ENCODE results near the gene ASXL2.
"Not testable (repeated sequence)": the region's sequence is repeated elsewhere in the genome, so short reads cannot be mapped to it uniquely, and the experiment has no call there.

ASXL2 gene

GRCh38 chr2:25725877-25726276, 152.4 kb downstream of the ASXL2 start:
- DNase-seq, result no peak

GRCh38 chr2:25724756-25725155, 153.5 kb downstream of the ASXL2 start:
- no peak for DNase-seq

DNA sequence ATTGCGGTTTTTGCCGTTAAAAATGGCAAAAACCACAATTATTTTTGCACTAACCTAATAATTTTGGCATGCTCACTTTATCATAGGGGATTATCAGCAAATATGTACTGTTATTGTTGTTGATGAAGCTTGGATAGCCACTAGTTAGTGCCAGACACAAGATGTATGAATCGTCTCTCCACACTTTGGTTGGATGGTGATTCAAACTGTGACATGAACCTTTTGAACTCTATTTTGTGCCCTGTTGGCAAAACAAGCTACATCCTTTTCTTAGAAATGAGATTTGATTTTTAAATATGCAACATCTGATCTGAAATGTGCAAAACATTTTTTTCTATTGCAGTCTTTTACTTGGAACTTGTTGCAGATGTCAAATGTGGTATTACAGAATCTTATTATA, 156.1 kb downstream of the ASXL2 start:
- no peak for DNase-seq

- no peak for DNase-seq
Measured at GRCh38 chr2:25720575-25720974, 157.7 kb downstream of the ASXL2 start.

GRCh38 chr2:25714740-25715139, 163.5 kb downstream of the ASXL2 start:
- DNase-seq, result no peak

GRCh38 chr2:25712455-25712854, 165.8 kb downstream of the ASXL2 start:
- no peak for DNase-seq

GRCh38 chr2:25711675-25712354, 166.5 kb downstream of the ASXL2 start:
- DNase-seq, result no peak

- DNase-seq, result no peak
Measured at GRCh38 chr2:25710750-25711149, 167.5 kb downstream of the ASXL2 start.

DNA sequence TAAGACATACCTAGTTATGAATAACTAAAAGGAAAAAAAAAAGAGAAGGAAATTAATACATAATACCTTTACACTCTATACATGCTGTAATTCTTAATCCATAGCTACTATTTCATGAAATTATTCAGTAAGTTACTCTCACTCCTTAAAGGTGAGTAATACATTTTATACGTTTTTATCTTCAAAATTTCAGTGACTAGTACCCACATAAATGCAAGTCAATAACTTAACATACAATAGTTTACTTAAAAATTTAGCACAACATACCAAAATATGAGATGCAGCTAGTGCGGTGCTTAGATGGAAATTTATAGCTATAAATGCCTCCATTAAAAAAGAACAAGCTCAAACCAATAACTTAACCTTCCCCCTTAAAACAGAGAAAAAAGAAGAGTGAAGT, 168.9 kb downstream of the ASXL2 start:
- DNase-seq, result no peak

- no peak for DNase-seq
Measured at GRCh38 chr2:25707927-25708590, 170.2 kb downstream of the ASXL2 start.

- not testable (repeated sequence) for DNase-seq
Measured at GRCh38 chr2:25705575-25705974, 172.7 kb downstream of the ASXL2 start.

DNA sequence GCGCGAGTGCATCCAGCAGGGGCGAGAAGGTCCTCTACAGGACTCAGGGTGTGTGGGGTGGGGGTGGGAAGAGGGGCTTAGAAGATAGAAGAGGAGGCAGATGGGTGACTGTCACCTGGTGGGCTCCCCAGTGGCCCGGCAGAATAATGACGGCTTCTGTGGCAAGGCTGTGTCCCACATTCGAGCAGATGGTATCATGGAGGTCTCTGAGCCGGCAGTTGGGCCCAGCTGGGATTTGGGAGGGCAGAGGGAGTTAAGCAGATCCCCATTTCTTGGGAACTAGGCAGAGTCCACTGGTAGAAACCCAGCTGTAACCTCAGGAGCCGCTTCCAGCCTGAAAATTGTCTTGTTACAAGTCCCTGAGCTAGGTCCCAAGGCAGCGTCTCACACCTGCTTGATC, 176.5 kb downstream of the ASXL2 start:
- DNase-seq, result no peak

DNA sequence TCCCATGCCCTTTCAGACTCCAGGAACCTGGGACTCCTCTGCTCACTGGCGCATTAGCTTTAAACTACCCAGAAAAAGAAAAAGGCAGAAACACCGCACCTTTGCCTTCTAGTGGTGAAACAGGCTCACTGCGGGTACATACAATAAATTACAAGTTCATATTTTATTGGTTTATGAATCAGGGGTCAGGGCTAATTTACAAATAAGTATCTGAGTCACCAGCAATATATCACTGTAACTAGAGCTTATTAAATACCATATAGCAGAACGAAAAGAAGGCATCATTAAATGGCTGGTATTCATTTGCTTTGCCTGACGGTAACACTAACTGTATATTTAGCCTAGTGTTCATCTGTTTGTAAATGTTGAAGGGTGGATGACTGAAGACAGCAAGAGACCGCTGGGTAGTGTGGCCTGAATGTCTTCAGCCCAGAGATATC, 178.0 kb downstream of the ASXL2 start:
- DNase-seq, result no peak

- DNase-seq, result no peak
Measured at GRCh38 chr2:25699216-25699615, 179.1 kb downstream of the ASXL2 start.

- no peak for DNase-seq
Measured at GRCh38 chr2:25698752-25699151, 179.5 kb downstream of the ASXL2 start.

DNA sequence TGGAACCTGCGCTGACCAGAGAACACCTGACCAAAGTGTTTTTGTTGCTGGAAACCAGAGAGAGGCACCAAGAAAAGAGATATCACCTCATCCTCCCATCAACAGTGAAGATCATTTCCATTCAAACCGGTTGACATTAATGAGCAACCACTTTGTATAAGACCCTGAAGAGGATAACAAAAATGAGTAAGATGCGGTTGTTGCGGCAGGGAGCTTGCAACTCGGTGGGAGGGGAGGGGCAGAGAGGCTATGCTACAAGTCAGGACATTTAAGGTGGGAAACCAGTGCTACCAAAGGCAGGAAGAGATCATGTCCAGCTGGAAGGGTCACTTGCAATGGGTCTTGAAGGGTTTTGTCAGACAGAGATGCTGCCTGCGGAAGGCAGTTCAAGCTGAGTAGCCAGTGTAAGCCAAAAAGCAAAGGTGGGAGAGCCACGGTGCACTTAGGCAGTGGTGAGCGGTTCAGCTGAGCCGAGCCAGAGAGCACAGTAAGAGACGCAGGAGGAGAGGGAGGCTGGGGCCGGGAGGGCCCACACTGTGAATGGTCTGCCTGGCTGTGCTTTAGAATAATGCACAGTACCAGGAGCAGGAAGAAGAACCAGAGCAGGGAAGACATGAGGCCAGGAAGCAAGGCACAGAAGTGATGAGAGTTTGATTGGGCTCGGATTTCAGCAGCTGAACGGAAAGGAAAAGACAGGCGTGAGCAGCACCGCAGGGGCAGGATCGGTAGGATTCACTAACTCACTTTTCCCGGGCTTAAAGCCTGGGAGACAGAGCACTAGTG, 180.5 kb downstream of the ASXL2 start:
- DNase-seq, result no peak

DNA sequence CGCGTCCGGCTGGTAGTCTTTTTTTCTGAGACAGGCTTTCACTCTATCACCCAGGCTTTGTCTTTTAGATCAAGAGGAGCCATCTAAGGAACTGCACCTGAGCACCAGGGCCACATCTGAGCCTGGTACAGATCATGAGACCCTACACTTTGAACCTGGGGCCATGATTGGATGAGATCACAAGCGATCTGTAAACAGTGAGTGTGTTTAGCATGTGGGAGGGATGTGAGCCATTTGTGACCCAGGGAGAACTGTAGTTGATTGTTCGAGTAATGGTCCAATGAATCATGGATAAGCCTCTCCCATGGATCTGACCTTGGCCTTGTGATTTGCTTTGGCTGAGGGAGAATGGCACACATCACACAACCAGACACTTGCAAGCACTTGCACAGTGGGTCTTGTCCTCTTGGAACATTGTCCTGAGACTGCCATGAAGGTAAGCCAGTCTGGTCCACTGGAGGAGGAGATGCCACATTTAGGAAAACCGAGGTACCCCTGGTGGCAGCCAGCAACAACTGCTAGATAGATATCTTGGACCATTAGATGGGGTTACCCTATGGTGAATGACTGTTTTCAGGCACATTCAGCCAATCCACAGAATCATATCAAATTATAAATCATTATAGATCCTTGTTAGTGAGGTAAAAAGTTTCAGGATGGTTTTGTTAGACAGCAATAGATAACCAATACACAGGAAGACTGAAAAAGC, 185.4 kb downstream of the ASXL2 start:
- DNase-seq, result no peak

- no peak for DNase-seq
Measured at GRCh38 chr2:25692143-25692542, 186.1 kb downstream of the ASXL2 start.

- DNase-seq, result no peak
Measured at GRCh38 chr2:25690058-25690457, 188.2 kb downstream of the ASXL2 start.

GRCh38 chr2:25688236-25688635, 190.1 kb downstream of the ASXL2 start:
- no peak for DNase-seq

- DNase-seq, result no peak
Measured at GRCh38 chr2:25685741-25686140, 192.5 kb downstream of the ASXL2 start.

- no peak for DNase-seq
Measured at GRCh38 chr2:25684577-25685473, 193.5 kb downstream of the ASXL2 start.

Measured in NCI-H1092 (cell line).